Ishikawa (cell line): ENCODE data around the gene SGPP2.

Experiments
- CEBPB ChIP-seq: IDR thresholded peaks from 2 replicates; pipeline ENCODE4 v1.6.1; 2012
- CREB1 ChIP-seq: IDR thresholded peaks from 2 replicates; pipeline ENCODE4 v1.6.1; 2012; ENCODE audit warnings: low read depth
- EGR1 ChIP-seq: IDR thresholded peaks from 2 replicates; pipeline ENCODE4 v1.6.1; 2012
- EP300 ChIP-seq: IDR thresholded peaks from 2 replicates; pipeline ENCODE4 v1.6.1; 2012; ENCODE audit warnings: borderline replicate concordance
- FOXM1 ChIP-seq: IDR thresholded peaks from 2 replicates; pipeline ENCODE4 v1.6.1; 2012; ENCODE audit warnings: low read depth, borderline replicate concordance
- NFIC ChIP-seq: IDR thresholded peaks from 2 replicates; pipeline ENCODE4 v1.6.1; 2012
- RAD21 ChIP-seq: IDR thresholded peaks from 2 replicates; pipeline ENCODE4 v1.6.1; 2012; ENCODE audit warnings: low read depth
- TAF1 ChIP-seq: IDR thresholded peaks from 2 replicates; pipeline ENCODE4 v1.6.1; 2012; ENCODE audit warnings: low read depth, mild to moderate bottlenecking
- TCF12 ChIP-seq: IDR thresholded peaks from 2 replicates; pipeline ENCODE4 v1.6.1; 2012; ENCODE audit warnings: low read depth
- TEAD4 ChIP-seq: IDR thresholded peaks from 2 replicates; pipeline ENCODE4 v1.6.1; 2012
- TF ChIP-seq, protein P1 (sequence below): IDR thresholded peaks from 2 replicates; pipeline ENCODE4 v1.6.1; 2012; ENCODE audit warnings: low read depth, mild to moderate bottlenecking
- TF ChIP-seq, protein P2 (sequence below): IDR thresholded peaks from 2 replicates; pipeline ENCODE4 v1.6.1; 2012

DNA sequence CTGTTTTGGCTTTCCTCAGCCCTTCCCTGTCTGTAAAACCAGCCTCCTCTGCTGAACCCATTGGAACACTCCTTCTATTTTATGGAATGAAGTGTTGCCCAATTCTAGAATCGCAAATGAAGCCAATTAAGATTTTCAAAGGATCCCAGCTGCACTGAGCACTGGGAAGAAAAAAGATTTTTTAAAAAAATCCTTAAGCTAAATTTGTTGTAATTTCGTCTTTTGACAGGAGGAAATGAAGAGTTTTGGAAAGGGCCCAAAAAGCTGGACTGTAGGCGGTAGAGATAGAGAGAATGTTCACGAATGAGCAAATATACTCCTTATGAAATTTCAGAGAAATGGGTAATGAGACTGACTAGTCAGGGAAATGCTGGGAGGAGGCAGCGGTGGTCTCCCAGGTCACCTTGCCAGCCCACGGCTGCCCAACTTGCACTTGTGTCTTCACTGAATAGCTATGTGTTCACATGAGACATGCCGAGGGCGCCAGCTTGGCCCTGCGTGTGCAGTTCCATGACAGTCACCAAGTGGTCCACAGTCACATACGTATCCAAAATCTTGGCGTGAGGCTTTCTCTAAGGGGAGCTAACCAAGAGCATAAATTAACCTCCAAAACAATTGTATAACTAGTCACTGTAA, 69.9 kb downstream of the SGPP2 start:
- TF ChIP-seq CEBPB (no peak), RAD21 (no peak), EP300 (no peak), FOXM1 (no peak), CREB1 (no peak), TEAD4 (no peak), EGR1 (no peak), TCF12 (no peak), TAF1 (no peak), NFIC (no peak)
- TF ChIP-seq, protein P1, sequence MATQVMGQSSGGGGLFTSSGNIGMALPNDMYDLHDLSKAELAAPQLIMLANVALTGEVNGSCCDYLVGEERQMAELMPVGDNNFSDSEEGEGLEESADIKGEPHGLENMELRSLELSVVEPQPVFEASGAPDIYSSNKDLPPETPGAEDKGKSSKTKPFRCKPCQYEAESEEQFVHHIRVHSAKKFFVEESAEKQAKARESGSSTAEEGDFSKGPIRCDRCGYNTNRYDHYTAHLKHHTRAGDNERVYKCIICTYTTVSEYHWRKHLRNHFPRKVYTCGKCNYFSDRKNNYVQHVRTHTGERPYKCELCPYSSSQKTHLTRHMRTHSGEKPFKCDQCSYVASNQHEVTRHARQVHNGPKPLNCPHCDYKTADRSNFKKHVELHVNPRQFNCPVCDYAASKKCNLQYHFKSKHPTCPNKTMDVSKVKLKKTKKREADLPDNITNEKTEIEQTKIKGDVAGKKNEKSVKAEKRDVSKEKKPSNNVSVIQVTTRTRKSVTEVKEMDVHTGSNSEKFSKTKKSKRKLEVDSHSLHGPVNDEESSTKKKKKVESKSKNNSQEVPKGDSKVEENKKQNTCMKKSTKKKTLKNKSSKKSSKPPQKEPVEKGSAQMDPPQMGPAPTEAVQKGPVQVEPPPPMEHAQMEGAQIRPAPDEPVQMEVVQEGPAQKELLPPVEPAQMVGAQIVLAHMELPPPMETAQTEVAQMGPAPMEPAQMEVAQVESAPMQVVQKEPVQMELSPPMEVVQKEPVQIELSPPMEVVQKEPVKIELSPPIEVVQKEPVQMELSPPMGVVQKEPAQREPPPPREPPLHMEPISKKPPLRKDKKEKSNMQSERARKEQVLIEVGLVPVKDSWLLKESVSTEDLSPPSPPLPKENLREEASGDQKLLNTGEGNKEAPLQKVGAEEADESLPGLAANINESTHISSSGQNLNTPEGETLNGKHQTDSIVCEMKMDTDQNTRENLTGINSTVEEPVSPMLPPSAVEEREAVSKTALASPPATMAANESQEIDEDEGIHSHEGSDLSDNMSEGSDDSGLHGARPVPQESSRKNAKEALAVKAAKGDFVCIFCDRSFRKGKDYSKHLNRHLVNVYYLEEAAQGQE: no peak
- TF ChIP-seq, protein P2, sequence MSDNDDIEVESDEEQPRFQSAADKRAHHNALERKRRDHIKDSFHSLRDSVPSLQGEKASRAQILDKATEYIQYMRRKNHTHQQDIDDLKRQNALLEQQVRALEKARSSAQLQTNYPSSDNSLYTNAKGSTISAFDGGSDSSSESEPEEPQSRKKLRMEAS: no peak
